Caco-2 (cell line): Measurements from ENCODE around the gene SDCBP2. TPM values are rescaled to one million over a fixed set of nuclear protein-coding genes. Genes with fewer than 3 reads are reported as not detected.

Experiments
- BruUV-seq: library from RNA; stranded (reverse); fragments of 400-500 nt; replicated peaks from 2 replicates; lab custom pipeline; 2021; lab: Mats Ljungman, UMichigan
- CTCF ChIA-PET: fragments of 300-600 bp; sonication (Branson Sonifier 250); formaldehyde crosslinking; loops from one replicate; lab custom pipeline; 2022; ENCODE audit warnings: antibody characterized with exemption; lab: Charles Lee
- POLR2A ChIA-PET: fragments of 300-600 bp; sonication (Branson Sonifier 250); formaldehyde crosslinking; loops from one replicate; lab custom pipeline; 2022; ENCODE audit warnings: antibody characterized with exemption; lab: Charles Lee
- DNase-seq, 2 experiments: peaks; one replicate each; pipeline versions ENCODE4 v3.0.0 to v3.0.0-alpha.2; 2020 to 2022
- H3K27me3 ChIP-seq: replicated peaks from 2 replicates; pipeline ENCODE4 v1.6.0; 2011; ENCODE audit warnings: low read length; ENCODE audit not compliant: control insufficient read depth, insufficient read depth
- H3K36me3 ChIP-seq: 2 replicates; pipeline ENCODE4 v1.5.1; 2011; ENCODE audit warnings: low read length; ENCODE audit not compliant: control insufficient read depth, insufficient read depth
- H3K4me1 ChIP-seq: fragments of 250-450 bp; sonication (Bioruptor Pico); 2 replicates; pipeline ENCODE4 v1.5.1; 2020; ENCODE audit warnings: mild to moderate bottlenecking
- H3K4me3 ChIP-seq: 2 replicates; pipeline ENCODE4 v1.5.1; 2011; ENCODE audit warnings: low read depth, mild to moderate bottlenecking, control low read depth, low read length
- H3K9me3 ChIP-seq: fragments of 250-450 bp; sonication (Bioruptor Pico); 2 replicates; pipeline ENCODE4 v1.5.1; 2020; ENCODE audit warnings: mild to moderate bottlenecking, moderate library complexity
- H3K27ac Mint-ChIP-seq: one replicate; pipeline ENCODE4 v1.8.0; 2022; ENCODE audit warnings: mixed read lengths; ENCODE audit not compliant: unreplicated experiment
- H3K27me3 Mint-ChIP-seq: one replicate; pipeline ENCODE4 v1.8.0; 2022; ENCODE audit warnings: mixed read lengths; ENCODE audit not compliant: insufficient read depth, unreplicated experiment
- H3K36me3 Mint-ChIP-seq: one replicate; pipeline ENCODE4 v1.8.0; 2022; ENCODE audit warnings: mild to moderate bottlenecking, mixed read lengths; ENCODE audit not compliant: insufficient read depth, unreplicated experiment
- H3K4me1 Mint-ChIP-seq: one replicate; pipeline ENCODE4 v1.8.0; 2022; ENCODE audit warnings: low read depth, mixed read lengths; ENCODE audit not compliant: unreplicated experiment
- H3K4me3 Mint-ChIP-seq: one replicate; pipeline ENCODE4 v1.8.0; 2022; ENCODE audit warnings: mild to moderate bottlenecking, moderate library complexity, mixed read lengths; ENCODE audit not compliant: unreplicated experiment
- H3K9me3 Mint-ChIP-seq: one replicate; pipeline ENCODE4 v1.8.0; 2022; ENCODE audit warnings: mixed read lengths; ENCODE audit not compliant: unreplicated experiment
- intact Hi-C: fragments of 100-400 bp; cut with micrococcal nuclease; formaldehyde crosslinking; loops from one replicate; pipeline ENCODE4 v1.10.0; 2022; ENCODE audit not compliant: unreplicated experiment
- total RNA-seq: library from RNA; stranded (reverse); gene quantifications from 2 replicates; pipeline ENCODE4 v1.2.3, GENCODE V29; 2022
- TF ChIP-seq, protein P1 (sequence below), 2 experiments: fragments of 200-600 bp in 1 of 2; IDR thresholded peaks; 1 replicate in 1 of 2; 2 replicates in 1 of 2; pipeline versions ENCODE4 v1.5.1 to v1.8.0; 2011 to 2022; ENCODE audit warnings: antibody characterized with exemption in 1 of 2, control low read depth in 1 of 2, inconsistent platforms in 1 of 2, low read depth in 1 of 2, low read length in 1 of 2, mild to moderate bottlenecking in 1 of 2, moderate library complexity in 1 of 2; ENCODE audit not compliant: insufficient read depth in 1 of 2, severe bottlenecking in 1 of 2, unreplicated experiment in 1 of 2

SDCBP2 gene
- total RNA-seq, 1 experiment from 2014 or later: 2.0 TPM

GRCh38 chr20:1336699-1337367 is 7.9 kb upstream of the SDCBP2 start:
- BruUV-seq: no TSS peak
- Mint-ChIP-seq H3K4me3 (no peak overlapping the region), H3K27me3 (no peaks in the 10 kb centered on the region), H3K4me1 (no peaks in the 10 kb centered on the region), H3K36me3 (peaks cover 21% of the 10 kb centered on the region), H3K9me3 (no peaks in the 10 kb centered on the region), H3K27ac (no peak overlapping the region)
- H3K36me3 ChIP-seq: peaks cover 3% of the 10 kb centered on the region
- TF ChIP-seq, protein P1, sequence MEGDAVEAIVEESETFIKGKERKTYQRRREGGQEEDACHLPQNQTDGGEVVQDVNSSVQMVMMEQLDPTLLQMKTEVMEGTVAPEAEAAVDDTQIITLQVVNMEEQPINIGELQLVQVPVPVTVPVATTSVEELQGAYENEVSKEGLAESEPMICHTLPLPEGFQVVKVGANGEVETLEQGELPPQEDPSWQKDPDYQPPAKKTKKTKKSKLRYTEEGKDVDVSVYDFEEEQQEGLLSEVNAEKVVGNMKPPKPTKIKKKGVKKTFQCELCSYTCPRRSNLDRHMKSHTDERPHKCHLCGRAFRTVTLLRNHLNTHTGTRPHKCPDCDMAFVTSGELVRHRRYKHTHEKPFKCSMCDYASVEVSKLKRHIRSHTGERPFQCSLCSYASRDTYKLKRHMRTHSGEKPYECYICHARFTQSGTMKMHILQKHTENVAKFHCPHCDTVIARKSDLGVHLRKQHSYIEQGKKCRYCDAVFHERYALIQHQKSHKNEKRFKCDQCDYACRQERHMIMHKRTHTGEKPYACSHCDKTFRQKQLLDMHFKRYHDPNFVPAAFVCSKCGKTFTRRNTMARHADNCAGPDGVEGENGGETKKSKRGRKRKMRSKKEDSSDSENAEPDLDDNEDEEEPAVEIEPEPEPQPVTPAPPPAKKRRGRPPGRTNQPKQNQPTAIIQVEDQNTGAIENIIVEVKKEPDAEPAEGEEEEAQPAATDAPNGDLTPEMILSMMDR (IDR thresholded peaks at IDR 0.05; ENCODE audit: insufficient read depth in 1 of 2, low read depth in 1 of 2, low read length in 1 of 2, severe bottlenecking in 1 of 2, unreplicated experiment in 1 of 2): no peak
- intact Hi-C loops: no loop called here
- no peak overlapping the region for H3K4me3 ChIP-seq
- no peaks in the 10 kb centered on the region for H3K27me3 ChIP-seq
- ChIA-PET POLR2A (no interaction called here), CTCF (no interaction called here)
- DNase-seq: no peak
- H3K9me3 ChIP-seq: no peaks in the 10 kb centered on the region
- H3K4me1 ChIP-seq: peaks cover 7% of the 10 kb centered on the region

DNA sequence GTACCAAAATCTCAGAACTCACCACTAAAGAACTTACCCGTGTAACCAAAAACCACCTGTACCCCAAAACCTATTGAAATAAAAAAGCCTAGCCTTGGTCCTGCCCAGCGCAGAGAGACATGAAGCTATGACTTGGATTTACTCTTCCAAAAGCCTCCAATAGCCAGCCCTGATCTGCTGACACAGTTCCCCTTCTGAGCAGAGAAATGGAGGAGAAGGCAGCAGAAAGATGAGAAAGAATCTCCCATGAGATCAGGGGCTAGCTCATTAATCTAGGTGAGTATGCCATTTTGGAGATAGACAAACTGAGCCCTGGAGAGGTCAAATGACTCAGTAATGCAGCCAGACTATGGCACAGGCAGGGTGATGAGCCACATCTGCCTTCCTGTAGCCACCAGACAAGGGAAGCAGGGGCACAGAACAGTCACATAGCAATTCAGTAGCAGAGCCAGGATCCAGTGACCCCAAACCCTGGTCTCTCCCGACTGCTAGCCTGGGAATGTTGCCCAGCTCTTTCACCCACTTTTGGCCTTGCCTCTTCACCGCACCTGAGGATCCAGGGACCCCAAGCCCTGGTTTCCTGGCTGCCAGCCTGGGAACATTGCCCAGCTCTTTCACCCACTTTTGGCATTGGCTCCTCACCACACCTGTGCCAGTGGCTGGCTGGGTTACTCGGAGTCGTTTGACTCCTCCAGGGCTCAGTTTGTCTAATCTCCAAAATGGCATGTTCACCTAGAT is 7.2 kb upstream of the SDCBP2 start:
- no peak overlapping the region for H3K27ac Mint-ChIP-seq
- H3K36me3 Mint-ChIP-seq: peaks cover 21% of the 10 kb centered on the region
- Histone ChIP-seq H3K4me1 (peaks cover 7% of the 10 kb centered on the region), H3K27me3 (no peaks in the 10 kb centered on the region), H3K36me3 (peaks cover 3% of the 10 kb centered on the region), H3K4me3 (no peak overlapping the region), H3K9me3 (no peaks in the 10 kb centered on the region)
- TF ChIP-seq, protein P1 (IDR thresholded peaks at IDR 0.05; ENCODE audit: insufficient read depth in 1 of 2, low read depth in 1 of 2, low read length in 1 of 2, severe bottlenecking in 1 of 2, unreplicated experiment in 1 of 2): no peak
- ChIA-PET CTCF (no interaction called here), POLR2A (no interaction called here)
- H3K4me1 Mint-ChIP-seq: no peaks in the 10 kb centered on the region
- H3K9me3 Mint-ChIP-seq: no peaks in the 10 kb centered on the region
- no peaks in the 10 kb centered on the region for H3K27me3 Mint-ChIP-seq
- DNase-seq: no peak
- no peak overlapping the region for H3K4me3 Mint-ChIP-seq
- intact Hi-C loops: no loop called here
- no TSS peak for BruUV-seq

- H3K27me3 ChIP-seq: no peaks in the 10 kb centered on the region
- H3K4me3 ChIP-seq: no peak overlapping the region
- H3K36me3 Mint-ChIP-seq: peaks cover 23% of the 10 kb centered on the region
- H3K27ac Mint-ChIP-seq: no peak overlapping the region
- H3K36me3 ChIP-seq: peaks cover 4% of the 10 kb centered on the region
- peaks cover 3% of the 10 kb centered on the region for H3K4me1 ChIP-seq
- ChIA-PET CTCF (interaction anchor here (0.7 to 1.4 kb wide), 2 partner anchors 9 to 74 kb away, joined by 3 read pairs; no protein-coding TSS in a partner anchor), POLR2A (interaction anchor here (1.4 kb wide), 1 partner anchor 9 kb away, joined by 5 read pairs; no protein-coding TSS in a partner anchor)
- no peak for DNase-seq
- no peaks in the 10 kb centered on the region for H3K9me3 Mint-ChIP-seq
- no TSS peak for BruUV-seq
- H3K4me3 Mint-ChIP-seq: no peak overlapping the region
- no peaks in the 10 kb centered on the region for H3K9me3 ChIP-seq
- H3K4me1 Mint-ChIP-seq: no peaks in the 10 kb centered on the region
- intact Hi-C loops: no loop called here
- H3K27me3 Mint-ChIP-seq: no peaks in the 10 kb centered on the region
- TF ChIP-seq, protein P1 (IDR thresholded peaks at IDR 0.05; ENCODE audit: insufficient read depth in 1 of 2, low read depth in 1 of 2, low read length in 1 of 2, severe bottlenecking in 1 of 2, unreplicated experiment in 1 of 2): no peak
These were observed 5.8 kb upstream of the SDCBP2 start for GRCh38 chr20:1334761-1335160.
